ENCODE results near the gene MACROD2.

GRCh38 chr20:14264869-14265268 is 269.6 kb downstream of the MACROD2 start:
- no peak for TF ChIP-seq CTCF (IDR thresholded peaks at IDR 0.05)
- TF ChIP-seq POLR2A (IDR thresholded peaks at IDR 0.05): no peak
